ENCODE data around the gene MAP2K5.

Gene MAP2K5

GRCh38 chr15:67806536-67806935 lies 264.0 kb downstream of the MAP2K5 start:
- DNase-seq (ENCODE audit: low spot score): no peak

- no peak for DNase-seq (ENCODE audit: low spot score)
Observed at GRCh38 chr15:67807141-67807540, 264.6 kb downstream of the MAP2K5 start.

- no peak for DNase-seq (ENCODE audit: low spot score)
Observed at GRCh38 chr15:67807836-67808235, 265.3 kb downstream of the MAP2K5 start.

GRCh38 chr15:67808821-67809220 lies 266.3 kb downstream of the MAP2K5 start:
- DNase-seq (ENCODE audit: low spot score): no peak

- no peak for DNase-seq (ENCODE audit: low spot score)
Observed at GRCh38 chr15:67809441-67809840, 266.9 kb downstream of the MAP2K5 start.

- DNase-seq (ENCODE audit: low spot score): no peak
Observed at GRCh38 chr15:67809866-67810265, 267.4 kb downstream of the MAP2K5 start.

GRCh38 chr15:67812241-67812644 lies 269.7 kb downstream of the MAP2K5 start:
- DNase-seq (ENCODE audit: low spot score): no peak

- DNase-seq (ENCODE audit: low spot score): no peak
Observed at GRCh38 chr15:67813104-67813634, 270.7 kb downstream of the MAP2K5 start.

GRCh38 chr15:67815036-67815592 lies 272.6 kb downstream of the MAP2K5 start:
- no peak for DNase-seq (ENCODE audit: low spot score)

- DNase-seq (ENCODE audit: low spot score): no peak
Observed at GRCh38 chr15:67816668-67817067, 274.2 kb downstream of the MAP2K5 start.

- no peak for DNase-seq (ENCODE audit: low spot score)
Observed at GRCh38 chr15:67818464-67818863, 276.0 kb downstream of the MAP2K5 start.

- no peak for DNase-seq (ENCODE audit: low spot score)
Observed at GRCh38 chr15:67819636-67820035, 277.1 kb downstream of the MAP2K5 start.

GRCh38 chr15:67820122-67820991 lies 277.9 kb downstream of the MAP2K5 start:
- DNase-seq (ENCODE audit: low spot score): no peak

- DNase-seq (ENCODE audit: low spot score): no peak
Observed at GRCh38 chr15:67820992-67821783, 278.7 kb downstream of the MAP2K5 start.

GRCh38 chr15:67821784-67822440 lies 279.4 kb downstream of the MAP2K5 start:
- no peak for DNase-seq (ENCODE audit: low spot score)

- no peak for DNase-seq (ENCODE audit: low spot score)
Observed at GRCh38 chr15:67822537-67823313, 280.2 kb downstream of the MAP2K5 start.

- no peak for DNase-seq (ENCODE audit: low spot score)
Observed at GRCh38 chr15:67823314-67824196, 281.1 kb downstream of the MAP2K5 start.

- DNase-seq (ENCODE audit: low spot score): no peak
Observed at GRCh38 chr15:67824197-67824968, 281.9 kb downstream of the MAP2K5 start.
